Fibroblast of skin of right quadriceps (primary cell): ENCODE data around the gene KRT34.
"Not testable (repeated sequence)": the region's sequence is repeated elsewhere in the genome, so short reads cannot be mapped to it uniquely, and the experiment has no call there.

ENCODE experiments used
- DNase-seq: peaks from one replicate; pipeline ENCODE4 v3.0.0-alpha.2; 2013

The KRT34 gene

DNA sequence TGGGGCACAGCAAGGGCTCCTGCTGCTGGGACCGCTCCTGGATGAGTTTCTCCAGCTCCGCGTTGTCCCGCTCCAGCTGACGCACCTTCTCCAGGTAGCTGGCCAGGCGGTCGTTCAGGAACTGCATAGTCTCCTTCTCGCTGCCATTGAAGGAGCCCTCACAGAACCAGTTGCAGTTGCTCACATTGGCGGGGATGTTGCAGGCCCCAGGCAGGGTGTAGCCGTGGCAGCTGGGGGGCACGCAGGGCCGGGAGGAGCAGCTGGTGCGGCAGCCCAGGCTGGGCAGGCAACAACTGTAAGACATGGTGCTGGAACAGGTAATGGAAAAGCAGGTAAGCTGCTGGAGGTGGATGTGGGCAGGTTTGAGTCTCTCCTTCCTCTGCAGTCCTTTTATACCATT, at the start of gene KRT34:
Gene KRT34 (minus strand): TSS at position 364 of the 400 bp plus-strand sequence. CDS start 60 bp downstream, at position 304.
- DNase-seq = not testable (repeated sequence)

DNA sequence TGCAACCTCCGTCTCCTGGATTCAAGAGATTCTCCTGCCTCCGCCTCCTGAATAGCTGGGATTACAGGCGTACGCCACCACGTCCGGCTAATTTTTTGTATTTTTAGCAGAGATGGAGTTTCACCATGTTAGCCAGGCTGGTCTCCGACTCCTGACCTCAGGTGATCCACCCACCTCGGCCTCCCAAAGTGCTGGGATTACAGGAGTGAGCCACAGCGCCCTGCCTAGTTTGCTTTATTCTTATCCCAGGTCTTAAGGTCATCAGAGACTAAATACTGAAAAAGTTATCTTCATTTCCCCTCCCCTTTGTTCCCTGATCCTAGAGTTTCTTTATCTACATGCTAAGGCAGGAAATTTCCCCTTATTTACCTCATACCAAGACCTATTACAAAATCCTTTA, 48.3 kb upstream of the KRT34 start:
- DNase-seq = not testable (repeated sequence)

DNA sequence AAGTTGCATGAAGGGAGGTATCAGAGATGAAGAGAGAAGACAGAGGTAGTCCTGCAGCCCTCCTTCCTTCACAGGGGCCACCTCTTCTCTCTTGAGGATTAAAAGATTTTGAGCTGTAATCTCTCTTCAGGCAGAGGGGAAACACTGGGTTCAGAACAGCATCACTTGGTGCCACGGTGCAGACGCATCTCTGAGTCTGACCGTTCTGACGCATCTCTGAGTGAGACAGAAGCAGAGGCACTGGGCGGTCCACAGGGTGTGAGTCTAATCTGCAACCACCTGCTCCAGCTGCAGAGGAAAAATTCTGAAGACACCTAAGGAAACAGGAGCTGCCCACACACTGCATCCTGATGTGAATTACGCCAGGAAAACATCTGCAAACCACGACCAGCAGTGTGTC, 47.6 kb upstream of the KRT34 start:
- no peak for DNase-seq

DNA sequence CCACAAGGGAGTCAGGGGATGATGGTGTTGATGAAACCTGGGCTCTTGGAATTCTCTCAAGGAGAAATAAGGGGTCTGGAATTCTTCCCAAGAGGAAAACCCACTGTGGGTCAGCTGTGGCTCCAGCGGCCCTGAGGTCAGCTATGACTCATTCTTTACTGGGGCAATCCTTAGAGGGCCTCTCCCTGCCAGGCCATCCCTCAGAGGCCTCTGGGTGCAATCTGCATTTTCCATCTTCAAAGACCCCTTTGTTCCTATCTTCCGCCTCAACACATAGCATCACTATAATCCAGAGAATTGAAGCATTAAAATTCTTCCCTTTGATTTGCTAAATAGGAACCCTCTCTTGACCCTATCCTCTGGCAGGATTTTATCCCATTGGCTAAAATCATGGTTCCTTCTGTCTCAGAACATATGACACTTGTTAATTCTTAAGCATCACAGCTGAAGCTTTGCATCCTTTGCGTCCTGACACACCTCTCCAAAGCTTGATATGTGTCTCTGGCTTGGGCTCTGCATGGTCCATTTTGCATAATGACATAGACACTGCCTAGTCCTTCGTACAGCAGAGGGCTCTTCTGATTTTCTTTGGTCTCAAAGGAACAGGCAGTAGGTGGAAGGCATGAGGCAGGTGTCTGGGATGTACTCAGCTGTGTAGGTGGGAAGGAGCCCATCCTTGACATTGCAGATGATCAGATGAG, 46.6 kb upstream of the KRT34 start:
- DNase-seq = peak; percentile 25

DNA sequence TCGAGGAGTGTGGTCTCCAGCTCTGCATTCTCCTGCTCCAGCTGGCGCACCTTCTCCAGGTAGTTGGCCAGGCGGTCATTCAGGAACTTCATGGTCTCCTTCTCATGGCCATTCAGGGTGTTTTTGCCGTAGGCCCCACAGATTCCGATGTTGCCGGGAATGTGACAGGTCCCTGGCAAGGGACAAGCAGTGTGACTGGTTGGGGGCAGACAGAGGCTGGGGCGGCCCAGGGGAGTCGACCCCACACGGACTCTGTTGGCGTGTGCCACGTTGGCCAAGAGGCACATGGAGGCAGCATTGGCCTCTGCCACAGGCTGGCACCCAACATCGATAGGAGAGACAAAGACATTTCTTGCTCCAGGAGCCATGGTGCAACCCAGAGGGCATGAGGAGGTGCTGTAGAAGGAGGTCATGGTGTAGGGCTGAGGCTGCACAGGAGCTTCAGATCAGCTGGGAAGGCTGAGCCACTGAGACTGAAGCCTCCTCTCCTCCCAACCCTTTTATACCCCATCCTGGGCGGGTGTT, 42.1 kb upstream of the KRT34 start, which contains the start of gene KRT37:
Gene KRT37 (minus strand): TSS at position 475 of the 525 bp plus-strand sequence. CDS start 62 bp downstream, at position 413.
- DNase-seq = no peak

DNA sequence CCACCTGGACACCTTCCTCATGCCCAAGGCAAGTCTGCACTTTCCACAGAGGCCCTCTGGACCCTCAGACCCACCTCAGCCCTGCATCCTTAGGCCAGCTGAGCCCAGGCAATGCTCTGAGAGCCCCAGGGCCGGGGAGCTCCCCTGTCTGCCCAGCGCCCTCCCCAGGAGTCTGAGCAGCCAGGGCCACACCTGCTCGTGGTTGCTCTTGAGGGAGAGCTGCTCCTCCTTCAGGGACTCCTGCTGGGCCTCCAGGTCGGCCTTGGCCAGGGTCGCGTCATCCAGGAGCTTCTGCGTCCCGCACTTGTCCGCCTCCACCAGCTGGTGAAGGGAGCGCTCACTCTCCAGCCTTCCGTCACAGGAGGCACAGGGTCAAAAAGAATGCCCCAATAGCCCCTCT, 40.5 kb upstream of the KRT34 start:
- not testable (repeated sequence) for DNase-seq

DNA sequence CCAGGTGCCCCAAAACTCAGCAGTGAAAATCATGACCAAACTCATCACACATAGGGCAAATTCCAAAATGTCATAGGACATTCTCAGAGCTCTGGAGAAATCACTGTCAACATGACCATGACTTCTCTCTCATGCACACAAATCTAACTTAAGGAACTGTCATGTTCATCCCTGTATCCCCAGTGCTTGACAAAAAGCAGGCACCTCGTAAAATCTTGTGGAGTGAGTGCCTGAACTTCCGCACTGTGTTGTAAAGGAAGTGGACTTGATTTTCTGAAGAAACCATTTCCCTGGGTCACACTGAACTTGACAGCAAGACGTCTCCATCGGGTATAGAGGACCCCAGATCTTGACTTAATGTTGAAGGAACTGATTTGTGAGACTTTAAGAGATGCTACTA, 39.5 kb upstream of the KRT34 start:
- DNase-seq = no peak

DNA sequence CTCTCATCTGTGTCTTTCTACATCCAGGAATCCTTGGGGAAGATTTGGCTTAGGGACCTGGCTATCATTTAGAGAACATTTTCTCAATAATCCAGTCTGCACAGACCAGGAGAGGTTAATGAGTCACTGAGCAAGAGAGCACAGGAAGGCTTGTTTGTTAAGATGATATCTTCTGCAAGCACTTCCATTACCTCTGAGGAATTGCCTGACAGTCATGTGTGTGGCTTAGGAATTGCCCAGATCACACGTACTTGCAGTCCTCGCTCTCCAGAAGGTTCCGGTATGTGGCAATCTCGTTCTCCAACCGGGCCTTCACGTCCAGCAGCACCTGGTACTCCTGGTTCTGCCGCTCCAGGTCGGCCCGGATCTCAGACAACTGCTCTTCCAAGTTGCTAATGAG, 39.0 kb upstream of the KRT34 start:
- DNase-seq = peak; percentile 43

DNA sequence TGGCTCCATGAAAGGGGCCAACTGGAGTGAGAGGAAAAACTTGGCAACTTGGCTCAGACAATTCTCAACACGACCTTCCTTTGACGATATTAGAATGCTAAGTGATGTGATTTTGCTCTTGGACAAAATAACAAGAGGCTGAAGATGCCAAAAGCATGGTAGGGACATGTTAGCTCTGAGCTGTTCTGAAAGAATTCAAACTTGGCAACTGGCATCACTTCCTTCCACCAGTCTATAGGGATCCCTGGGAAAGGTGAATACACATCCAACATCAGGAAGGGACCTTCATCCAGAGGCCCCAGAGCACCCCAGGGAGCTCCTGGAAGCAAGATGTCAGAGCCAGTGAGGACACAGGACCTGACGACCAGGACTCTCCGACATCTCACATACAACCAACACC, 38.0 kb upstream of the KRT34 start:
- DNase-seq = peak; percentile 12

DNA sequence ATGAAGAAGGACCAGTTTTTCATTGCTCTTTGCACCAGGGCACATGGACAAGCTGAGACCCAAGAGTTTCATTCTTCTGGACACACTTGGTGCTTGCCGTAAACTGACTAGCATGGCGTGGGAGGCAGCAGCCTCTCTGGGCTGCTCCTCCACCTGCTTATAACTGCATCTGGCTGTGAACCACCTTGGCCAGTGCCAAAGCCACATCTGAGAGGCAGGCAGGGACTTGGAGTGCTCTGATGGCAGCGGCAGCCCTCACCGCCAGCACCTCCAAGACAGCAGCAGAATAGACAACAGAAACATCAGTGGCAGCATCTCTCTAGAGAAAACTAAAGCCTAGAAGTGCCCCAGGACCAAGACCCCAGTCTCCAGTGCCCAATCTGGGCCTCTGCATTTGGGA, 37.6 kb upstream of the KRT34 start:
- no peak for DNase-seq

DNA sequence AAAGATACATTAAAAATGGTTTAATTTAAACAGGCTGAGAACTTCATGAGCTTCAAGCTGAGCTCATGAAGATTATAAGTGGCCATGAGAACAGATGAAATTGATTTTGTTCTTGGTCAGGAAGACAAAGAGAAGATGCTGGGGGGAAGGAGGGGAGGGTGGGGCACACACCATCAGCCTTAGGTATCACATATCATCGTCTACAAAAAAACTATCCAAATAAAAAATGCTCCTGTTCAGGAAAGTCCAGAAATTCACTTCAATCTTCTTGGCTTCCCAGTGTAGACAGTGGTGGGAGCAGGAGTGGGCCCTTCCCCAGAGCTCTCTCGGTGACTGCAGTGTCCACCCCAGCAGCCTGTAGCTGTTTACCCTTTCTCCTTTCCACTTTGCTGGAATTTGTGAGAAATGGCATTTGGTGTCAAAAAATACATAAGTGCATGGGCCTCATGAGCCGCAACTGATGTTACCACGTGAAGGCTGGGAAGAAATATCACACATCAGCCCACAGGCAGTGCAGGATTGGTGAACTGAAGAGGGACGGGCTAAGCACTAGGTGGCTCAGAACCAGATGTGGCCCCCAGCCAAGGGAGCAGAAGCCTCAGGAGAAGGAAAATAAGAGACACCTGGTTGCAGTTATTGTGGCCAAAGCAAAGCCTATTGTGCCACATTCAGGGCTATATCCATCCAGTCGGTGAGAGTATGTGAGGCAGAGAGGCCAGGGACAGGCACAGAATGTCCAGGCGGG, 36.2 kb upstream of the KRT34 start:
- no peak for DNase-seq

DNA sequence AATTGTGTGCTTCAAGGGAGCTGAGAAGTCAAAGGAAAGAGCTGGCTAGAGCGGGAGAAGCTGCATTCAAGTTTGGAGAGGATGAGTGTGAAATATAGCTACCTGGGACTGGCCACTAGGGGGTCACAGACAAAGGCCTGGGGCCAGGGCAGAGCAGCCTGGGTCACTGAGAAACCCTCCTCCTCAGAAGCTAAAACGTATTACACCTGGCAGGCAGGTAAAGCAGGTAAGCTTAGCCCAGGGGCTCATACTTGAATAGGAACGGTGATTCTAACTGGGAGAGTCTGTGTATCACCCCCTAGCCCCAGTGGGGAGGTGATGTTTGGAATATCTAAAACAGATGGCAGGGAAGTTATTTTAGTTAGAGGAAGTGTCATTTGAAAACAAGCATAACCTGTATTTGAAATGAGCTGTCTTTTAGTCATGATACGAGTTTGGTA, 35.5 kb upstream of the KRT34 start:
- no peak for DNase-seq

DNA sequence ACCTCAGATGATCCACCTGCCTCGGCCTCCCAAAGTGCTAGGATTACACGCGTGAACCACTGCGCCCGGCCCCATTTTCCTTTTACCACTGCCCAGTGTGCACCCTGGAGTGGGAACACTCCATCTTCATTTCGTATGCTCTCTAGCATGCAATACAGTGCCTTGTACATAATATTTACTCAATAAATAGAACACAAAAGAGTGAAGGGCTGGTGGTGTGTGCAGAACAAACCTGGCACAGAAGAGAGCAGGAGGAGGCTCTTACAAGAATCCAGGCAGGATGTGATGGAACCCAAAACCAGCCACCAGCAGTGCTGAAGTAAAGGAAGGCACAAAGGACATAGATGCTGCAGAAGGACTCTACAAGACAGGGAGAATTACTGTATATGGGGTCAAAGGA, 35.0 kb upstream of the KRT34 start:
- no peak for DNase-seq

DNA sequence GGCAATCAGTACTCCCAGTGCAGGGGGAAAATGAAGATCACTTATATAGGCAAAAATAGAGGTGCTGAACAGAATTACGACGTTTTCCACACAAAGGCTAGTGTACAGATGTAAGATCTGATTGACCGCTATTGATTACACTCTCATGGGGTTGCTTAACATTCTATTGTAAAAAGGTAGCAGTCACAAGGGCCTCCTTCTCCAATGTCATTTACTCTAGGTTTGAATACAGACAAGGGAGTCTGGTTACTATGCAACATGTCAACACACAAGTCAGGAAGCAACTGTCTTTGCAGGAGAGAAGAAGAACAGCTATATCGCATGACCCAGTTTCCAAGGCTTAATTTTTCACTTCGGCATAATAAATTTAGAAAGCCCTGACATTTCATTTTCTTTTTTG, 34.4 kb upstream of the KRT34 start:
- DNase-seq = no peak

DNA sequence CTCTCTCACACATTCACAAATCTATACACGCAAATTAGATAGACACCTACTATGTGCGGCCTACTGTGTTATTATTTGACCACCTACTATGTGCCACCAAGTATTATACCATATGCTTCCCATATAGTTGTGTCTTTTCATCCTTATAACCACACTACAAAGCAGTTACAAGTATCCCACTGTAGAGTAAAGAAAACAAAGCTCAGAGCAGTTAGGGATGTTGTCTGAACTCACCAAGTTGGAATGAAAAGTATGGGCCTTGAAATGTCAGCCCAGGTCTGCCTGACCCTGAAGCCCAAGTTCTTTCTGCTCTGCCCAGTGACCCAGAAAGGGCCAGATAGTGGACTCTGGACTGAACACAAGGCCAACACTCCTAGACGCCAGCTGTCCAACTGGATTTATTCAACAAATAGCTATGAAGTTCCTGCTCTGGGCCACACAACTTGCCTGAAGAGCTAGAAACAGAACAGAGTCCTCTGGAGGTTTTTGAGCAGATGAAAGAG, 33.8 kb upstream of the KRT34 start:
- DNase-seq = no peak

DNA sequence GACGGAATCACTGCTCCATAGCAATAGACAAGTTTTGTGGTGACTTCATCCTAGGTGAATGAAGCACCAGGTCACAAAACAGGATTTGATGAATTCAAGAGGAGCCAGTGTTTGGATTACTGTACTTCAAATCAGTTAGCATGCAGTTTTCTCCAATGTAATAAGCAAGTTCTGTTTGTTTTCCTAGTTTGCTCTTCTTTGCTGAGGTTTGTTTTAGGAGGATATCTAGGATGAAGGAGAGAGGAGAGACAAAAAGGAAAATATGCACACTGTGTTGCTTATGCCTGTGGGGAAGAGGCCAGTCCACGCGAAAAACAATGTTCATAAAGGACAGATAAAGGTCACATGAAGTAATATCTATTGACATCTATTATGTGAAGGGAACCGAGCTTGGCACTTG, 33.3 kb upstream of the KRT34 start:
- DNase-seq = no peak

DNA sequence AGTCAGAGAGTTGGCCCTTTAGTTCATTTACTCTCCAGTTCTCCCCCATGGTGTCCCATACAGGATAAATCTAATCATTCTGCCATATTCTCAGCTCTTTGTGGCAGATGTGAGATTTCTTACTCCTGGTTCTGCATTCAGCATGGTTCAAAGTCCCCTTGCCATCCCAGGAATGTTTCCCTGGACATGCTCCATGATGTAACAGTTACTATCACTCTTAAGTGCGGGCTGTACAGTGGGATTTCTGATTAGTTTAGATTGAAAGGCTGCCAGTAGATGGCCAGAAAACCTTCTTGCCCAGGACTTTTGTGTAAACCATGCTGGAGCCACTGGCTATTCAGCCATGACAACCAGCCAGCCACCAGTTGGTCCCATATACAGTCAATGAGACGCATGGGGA, 31.9 kb upstream of the KRT34 start:
- no peak for DNase-seq

DNA sequence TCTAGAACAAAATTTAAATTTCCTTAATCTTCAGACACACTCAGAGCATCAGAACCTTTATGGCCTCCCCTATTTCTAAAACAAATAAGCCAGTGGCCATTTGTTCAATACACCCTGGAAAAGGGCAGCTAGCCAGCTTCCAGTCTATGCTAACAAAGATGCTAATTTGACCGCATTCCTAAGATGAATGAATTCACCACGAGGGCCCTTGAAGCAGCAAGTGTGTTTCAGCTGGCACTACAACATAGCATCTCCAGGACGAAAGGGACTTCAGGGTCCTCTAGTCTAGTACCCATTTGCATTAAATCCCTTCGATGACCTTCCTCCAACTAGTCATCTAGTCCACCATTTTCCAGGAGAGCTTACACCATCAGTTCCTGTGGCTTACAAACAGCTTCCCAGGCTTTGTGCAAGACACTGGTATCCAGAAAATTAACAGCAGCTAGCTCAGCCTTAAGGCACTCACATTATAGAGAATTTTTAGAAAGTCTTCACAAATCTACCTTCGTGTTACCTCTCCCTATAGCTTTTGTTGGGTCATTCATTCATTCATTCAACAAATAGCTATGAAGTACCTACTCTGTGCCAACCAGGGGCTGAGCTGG, 31.3 kb upstream of the KRT34 start:
- DNase-seq = no peak

DNA sequence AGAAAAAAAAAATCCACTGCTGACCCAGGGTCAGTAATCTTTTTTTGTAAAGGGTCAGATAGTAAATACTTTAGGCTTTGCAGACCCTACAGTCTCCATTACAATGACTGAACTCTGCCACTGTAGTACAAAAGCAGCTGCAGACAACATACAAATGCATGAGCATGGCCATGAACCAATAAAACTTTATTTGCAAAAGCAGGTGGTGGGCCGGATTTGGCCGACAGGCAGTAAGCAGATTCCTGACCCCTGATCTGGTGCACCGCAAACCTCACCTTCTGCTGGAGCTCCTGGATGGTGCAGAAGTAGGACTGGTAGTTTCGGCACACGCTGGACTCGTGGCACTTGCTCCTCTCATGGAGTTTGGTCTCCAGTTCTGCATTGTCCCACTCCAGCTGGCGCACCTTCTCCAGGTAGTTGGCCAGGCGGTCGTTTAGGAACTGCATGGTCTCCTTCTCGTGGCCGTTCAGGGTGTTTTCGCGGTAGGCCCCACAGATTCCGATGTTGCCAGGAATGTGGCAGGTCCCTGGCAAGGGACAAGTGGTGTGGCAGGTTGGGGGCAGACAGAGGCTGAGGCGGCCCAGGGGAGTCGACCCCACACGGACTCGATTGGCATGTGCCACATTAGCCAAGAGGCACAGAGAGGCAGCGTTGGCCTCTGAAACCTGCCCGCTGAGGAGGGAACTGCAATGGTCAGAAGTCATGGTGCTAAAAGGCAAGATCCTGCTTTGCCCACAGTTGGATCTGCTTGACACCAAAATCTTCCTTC, 29.1 kb upstream of the KRT34 start:
- no peak for DNase-seq

DNA sequence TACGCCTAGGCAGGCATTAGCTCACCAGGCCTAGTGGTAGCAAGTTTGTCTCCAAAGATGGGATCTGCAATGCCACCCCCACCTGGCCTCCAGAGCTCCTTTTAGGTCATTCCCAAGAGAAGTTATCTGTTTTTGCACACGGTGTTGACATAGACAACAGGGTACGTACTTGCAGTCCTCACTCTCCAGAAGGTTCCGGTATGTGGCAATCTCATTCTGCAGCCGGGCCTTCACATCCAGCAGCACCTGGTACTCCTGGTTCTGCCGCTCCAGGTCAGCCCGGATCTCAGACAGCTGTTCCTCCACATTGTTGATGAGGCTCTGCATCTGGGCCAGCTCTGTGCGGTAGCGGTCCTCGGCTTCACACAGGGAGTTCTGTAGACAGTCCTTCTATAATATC, 25.1 kb upstream of the KRT34 start:
- DNase-seq = no peak

DNA sequence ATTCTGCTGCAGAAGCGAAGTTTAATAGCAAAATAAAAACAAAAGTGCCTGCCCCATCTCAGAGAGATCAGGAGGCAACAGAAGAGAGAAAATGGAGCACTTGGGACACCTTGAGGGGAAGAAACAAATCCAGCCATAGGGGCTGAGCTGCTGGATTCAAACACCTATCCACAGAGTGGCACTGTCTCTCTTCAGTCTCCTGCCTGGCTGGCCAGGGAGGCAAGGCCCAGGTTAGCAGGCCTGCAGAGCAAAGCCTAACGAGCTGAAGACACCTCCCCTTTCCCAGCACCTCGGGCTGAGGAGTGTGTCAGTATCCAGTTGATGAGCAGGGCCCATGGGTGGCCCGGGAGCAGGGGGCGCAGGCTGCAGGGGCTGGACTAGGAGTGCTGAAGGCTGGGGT, 24.1 kb upstream of the KRT34 start:
- no peak for DNase-seq

DNA sequence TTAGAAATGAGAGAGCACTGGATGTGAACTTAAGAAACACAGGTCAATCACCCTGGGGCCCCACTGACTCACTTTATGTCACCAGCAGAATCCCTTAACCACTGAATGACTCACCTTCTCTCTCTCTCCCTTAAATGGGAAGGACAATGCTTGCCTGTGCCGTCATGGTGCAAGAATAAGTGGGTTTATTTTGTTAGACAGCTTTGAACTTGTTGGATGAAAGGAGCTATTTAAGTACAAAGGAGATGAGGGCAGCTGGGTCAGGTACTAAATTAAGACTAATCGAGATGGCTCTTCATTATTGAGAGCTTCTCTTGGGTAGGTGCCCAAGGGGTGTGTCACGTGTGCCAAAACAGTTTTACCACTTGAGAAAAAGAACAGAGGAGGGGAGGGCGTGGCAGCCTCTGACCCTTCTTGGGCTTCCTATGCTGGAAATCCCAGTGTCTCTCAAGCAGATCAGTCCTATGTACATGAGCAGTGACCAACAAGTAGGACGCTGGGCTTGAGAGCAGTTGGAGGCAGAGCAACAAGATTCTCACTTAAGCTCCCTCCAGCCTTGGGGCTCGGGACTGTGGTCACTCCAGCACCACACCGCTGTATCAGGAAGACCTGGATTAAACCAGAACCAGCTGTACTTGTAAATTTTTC, 22.0 kb upstream of the KRT34 start:
- peak; percentile 98 for DNase-seq
